ENCODE results near the gene NCKAP1. TPM values are rescaled to one million over a fixed set of nuclear protein-coding genes. Genes with fewer than 3 reads are reported as not detected.

Gene NCKAP1
- total RNA-seq, 1 experiment from 2014 or later: 112 TPM

DNA sequence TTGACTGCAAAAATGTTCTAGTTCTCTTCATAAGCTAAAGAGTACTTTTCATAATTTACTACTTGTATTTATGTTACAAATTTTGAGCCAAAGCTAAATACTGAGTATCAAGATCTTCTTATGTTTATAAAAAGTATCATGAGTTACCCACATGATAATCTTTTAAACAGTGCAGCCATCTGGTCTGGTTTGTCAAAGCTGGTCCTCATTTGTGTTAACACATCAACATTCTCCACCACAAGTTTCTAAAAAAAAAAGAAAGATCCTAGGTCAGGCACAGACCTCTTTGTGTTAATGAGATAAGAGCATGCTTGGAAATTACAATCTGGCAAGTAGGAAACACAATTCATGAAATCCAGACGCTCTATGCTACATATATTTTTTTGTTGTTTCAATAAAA is 96.3 kb downstream of the NCKAP1 start:
- Histone ChIP-seq H4K5ac (ENCODE audit: insufficient read length, low read depth, low read length) (no peak overlapping the region), H3K4me1 (ENCODE audit: insufficient read depth, low read length) (no peaks in the 10 kb centered on the region), H3K79me2 (ENCODE audit: insufficient read depth, low read length) (no peaks in the 10 kb centered on the region), H4K20me1 (ENCODE audit: control insufficient read depth, insufficient read depth, insufficient read length) (no peaks in the 10 kb centered on the region), H3K23ac (ENCODE audit: insufficient read length, low read depth, low read length) (no peak overlapping the region), H3K14ac (ENCODE audit: insufficient read depth, low read length) (no peak overlapping the region), H3T11ph (ENCODE audit: low read length) (no peak overlapping the region), H2AFZ (ENCODE audit: low read length) (no peak overlapping the region), H4K8ac (replicated peaks; ENCODE audit: insufficient read length, low read depth, low read length) (no peak overlapping the region), H2BK5ac (ENCODE audit: insufficient read length, low read length) (no peak overlapping the region), H3K23me2 (ENCODE audit: insufficient read length, low read depth, low read length, poor library complexity, severe bottlenecking) (no peaks in the 10 kb centered on the region), H2AK5ac (ENCODE audit: insufficient read length, low read length) (no peak overlapping the region), H2BK20ac (ENCODE audit: low read depth, low read length, poor library complexity, severe bottlenecking) (no peak overlapping the region), H3K27me3 (ENCODE audit: insufficient read depth, low read length) (no peaks in the 10 kb centered on the region), H4K91ac (ENCODE audit: insufficient read length, low read depth, low read length) (no peak overlapping the region), H3K79me1 (ENCODE audit: insufficient read depth, low read depth, low read length, poor library complexity, severe bottlenecking) (no peaks in the 10 kb centered on the region), H2BK120ac (ENCODE audit: low read depth, low read length, poor library complexity, severe bottlenecking) (no peak overlapping the region), H3K18ac (ENCODE audit: insufficient read length, low read depth, low read length) (no peak overlapping the region), H3K27ac (ENCODE audit: insufficient read length, low read depth, low read length) (no peak overlapping the region), H3K9ac (ENCODE audit: extremely low read depth, insufficient read length, low read length) (no peak overlapping the region), H3K4me2 (ENCODE audit: insufficient read depth, insufficient read length, low read length) (no peak overlapping the region), H3K4ac (ENCODE audit: low read depth, low read length) (no peak overlapping the region), H2BK12ac (ENCODE audit: insufficient read length, low read depth, low read length) (no peak overlapping the region), H2BK15ac (ENCODE audit: low read depth, low read length) (no peak overlapping the region), H3K9me3 (ENCODE audit: control insufficient read depth, low read depth, low read length) (no peaks in the 10 kb centered on the region), H3K56ac (ENCODE audit: insufficient read length, low read depth, low read length) (no peak overlapping the region)
- H3K27ac Mint-ChIP-seq: no peak overlapping the region
- WGBS (ENCODE audit: extremely low coverage, insufficient read length, low lambda C conversion rate): no CpG with 5 or more reads among the region's 1 CpG
- peaks cover 5 to 57% (median 49%) of the 10 kb centered on the region in 3 experiments; a peak in 6 of 7 replicates for H3K36me3 Mint-ChIP-seq (ENCODE audit: insufficient read depth in 1 of 3, low read depth in 3 of 3)
- no peaks in the 10 kb centered on the region for H3K27me3 Mint-ChIP-seq (ENCODE audit: low read depth)
- no peak overlapping the region for H3K4me3 Mint-ChIP-seq
- DNase-seq: no peak
- TF ChIP-seq, protein P1, sequence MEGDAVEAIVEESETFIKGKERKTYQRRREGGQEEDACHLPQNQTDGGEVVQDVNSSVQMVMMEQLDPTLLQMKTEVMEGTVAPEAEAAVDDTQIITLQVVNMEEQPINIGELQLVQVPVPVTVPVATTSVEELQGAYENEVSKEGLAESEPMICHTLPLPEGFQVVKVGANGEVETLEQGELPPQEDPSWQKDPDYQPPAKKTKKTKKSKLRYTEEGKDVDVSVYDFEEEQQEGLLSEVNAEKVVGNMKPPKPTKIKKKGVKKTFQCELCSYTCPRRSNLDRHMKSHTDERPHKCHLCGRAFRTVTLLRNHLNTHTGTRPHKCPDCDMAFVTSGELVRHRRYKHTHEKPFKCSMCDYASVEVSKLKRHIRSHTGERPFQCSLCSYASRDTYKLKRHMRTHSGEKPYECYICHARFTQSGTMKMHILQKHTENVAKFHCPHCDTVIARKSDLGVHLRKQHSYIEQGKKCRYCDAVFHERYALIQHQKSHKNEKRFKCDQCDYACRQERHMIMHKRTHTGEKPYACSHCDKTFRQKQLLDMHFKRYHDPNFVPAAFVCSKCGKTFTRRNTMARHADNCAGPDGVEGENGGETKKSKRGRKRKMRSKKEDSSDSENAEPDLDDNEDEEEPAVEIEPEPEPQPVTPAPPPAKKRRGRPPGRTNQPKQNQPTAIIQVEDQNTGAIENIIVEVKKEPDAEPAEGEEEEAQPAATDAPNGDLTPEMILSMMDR (conservative IDR thresholded peaks at IDR 0.05): no peak
- H3K9me3 Mint-ChIP-seq: no peaks in the 10 kb centered on the region
- no peaks in the 10 kb centered on the region for H3K4me1 Mint-ChIP-seq

All from H9 (cell line).